NCI-H345 (cell line): ENCODE measurements around the gene RUNX3.

Experiments
- DNase-seq: peaks from one replicate; lab custom pipeline; 2025; lab: John Stamatoyannopoulos, UW

Gene RUNX3

GRCh38 chr1:24963099-24963872, 33.2 kb upstream of the RUNX3 start:
- no peak for DNase-seq

GRCh38 chr1:24961961-24962861, 32.1 kb upstream of the RUNX3 start:
- no peak for DNase-seq

DNA sequence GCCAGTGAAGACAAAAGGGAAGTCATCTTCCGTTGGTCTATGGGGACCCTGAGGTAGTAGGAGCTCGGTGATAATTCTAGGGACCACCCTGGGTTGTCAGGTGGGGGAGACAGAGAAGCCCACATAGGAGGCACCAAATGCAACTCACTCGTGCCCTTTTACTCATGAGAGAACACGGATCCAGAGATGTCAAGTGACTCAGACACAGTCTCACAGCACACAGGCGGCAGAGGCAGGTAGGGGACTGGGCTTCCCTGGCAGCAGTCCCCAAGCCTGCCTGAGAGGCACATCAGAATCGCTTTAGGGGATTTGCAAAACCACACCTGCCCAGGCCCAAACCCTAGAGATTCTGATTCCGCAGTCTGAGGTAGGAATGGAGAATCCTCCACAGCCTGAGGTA, 31.3 kb upstream of the RUNX3 start:
- no peak for DNase-seq

GRCh38 chr1:24960071-24960801, 30.2 kb upstream of the RUNX3 start:
- no peak for DNase-seq

DNA sequence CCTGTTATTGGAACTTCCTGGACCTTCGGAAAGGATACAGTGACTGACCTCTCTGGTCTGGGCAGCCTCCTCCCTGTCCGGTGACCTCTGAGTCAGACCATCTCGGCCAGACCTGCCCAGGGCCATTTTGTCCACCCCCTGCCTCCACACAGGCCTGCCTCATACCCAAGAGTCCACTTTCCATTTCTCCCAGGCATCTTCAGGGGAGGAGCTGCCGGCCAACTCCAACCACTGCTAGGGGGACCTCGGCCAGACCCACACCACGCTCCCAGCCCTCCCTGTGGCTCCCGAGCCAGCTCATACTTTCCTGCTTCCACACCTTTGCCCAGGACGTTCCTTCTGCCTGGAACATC, 29.5 kb upstream of the RUNX3 start:
- no peak for DNase-seq

- no peak for DNase-seq
Observed at GRCh38 chr1:24958766-24959622, 28.9 kb upstream of the RUNX3 start.

DNA sequence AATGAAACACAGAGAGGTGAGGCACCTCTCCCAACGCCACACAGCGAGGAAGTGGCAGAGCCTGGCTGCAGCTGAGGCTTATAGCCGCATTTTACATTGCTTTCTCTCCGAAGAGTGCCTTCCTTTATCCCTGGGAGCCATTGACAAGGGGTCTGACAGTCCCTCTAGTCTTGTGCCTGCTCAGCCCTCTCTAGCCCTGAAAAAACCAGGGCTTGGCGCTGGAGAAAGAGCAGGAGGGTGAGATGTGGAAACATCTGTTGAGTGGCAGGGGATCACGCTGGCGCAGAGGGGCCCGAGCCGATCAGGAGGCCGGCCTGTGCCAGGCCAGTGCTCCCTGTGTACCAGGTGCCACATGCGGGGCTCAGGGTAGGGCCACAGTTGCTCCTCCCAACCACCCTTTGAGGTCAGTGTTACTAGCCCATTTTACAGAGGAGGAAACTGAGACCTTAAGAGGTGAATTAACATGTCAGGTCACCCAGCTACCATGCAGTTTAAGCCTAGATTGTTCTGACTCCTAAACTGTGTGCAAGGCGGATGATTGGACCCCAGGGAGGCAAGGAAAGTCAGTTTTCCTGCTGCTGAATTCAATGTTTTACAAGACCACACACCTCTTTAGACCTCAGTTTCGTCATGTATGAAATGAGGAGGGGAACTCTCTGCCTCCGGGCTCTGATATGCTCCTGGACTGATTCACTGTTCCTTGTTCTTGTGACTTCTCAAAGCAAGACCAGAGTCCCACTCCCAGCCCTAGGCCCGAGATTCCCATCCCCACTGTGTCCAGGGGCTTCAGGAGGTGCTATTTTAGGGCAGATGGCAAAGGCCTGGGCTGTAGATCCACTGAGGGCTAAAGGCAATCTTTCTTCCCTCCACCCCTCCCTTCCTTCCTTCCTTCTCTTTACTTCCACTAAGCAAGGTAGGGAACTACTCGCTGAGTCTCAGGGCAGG, 28.0 kb upstream of the RUNX3 start:
- DNase-seq: no peak

DNA sequence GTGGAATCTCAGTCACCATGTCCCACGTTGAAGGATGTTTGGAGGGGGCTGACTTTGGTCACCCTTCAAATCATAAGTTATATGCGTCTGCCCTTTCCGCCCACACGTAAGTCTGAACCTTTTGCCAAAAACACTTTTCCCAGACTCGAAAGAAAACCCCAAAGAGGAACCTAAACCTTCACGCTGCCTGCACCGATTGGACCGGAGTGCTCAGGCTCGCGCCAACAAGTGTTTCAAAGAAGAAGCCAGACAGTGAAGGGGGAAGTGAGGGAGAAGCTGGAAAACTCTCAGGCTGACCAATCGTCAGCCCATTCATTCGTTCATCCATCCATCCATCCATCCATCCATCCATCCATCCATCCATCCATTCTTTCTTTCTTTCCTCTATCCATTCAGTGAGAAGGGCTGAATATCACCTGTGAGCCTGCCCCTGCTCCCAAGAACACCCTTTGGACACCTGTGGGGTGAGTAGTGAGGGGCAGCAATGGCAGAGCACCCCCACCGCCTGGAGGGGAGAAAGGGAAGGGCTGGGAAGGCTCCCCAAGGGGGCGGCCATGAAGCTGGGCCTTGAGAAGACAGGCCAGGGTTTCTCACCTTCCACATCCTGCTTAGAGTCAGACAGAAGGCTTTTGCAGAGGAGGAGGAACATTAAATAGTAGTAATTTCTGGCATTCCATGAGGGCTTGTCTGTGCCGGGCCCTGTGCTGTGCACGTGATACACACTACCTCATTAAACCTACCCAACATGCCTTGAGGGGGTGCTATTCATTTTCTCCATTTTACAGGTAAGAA, 27.1 kb upstream of the RUNX3 start:
- no peak for DNase-seq

DNA sequence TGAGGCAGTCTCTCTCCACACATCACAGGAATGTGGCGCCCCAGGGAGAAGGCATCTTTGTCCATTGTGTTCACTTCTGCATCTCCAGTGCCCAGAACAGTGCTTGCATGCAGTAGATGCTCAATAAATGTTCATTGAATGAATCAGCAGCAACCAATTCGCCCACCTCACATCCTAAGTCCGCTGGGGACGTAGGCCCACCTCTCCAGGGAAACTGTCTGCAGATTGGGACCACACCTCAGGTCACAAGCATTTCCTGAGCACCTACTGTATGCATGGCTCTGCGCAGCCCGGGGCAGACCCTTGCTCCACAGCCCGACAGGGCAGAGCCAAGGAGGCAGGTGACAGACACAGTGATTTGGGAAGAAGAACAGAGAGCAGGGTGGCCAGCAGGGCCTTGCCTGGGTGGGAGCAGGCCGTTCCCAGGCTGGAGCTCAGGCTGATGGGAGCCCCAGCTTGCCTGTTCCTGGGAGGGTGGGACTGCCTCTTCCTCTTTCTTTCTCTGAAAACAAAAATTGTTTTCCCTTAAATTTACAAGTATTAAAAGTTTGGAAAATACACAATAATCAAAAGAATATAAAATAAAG, 25.8 kb upstream of the RUNX3 start:
- DNase-seq: no peak

GRCh38 chr1:24955161-24955560, 25.1 kb upstream of the RUNX3 start:
- DNase-seq: no peak

DNA sequence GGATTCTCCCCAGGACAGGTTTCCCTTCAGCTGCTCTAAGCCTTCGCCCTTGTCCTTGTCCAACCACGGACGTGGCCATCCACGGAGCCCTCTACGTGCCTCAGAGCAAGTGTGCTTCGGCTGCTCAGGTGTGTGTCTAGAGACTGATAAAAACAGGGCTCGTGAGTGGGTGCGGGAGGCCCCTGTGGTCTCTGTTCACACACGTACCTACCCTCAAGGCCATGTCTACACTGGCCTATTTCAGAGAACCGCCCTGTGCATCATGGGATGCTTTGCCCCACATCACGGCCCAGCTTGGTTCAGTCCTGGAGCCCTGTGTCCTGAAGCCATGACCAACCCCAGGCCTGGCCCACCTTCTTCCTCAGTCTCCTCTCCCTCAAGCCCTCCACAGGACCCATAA, 24.6 kb upstream of the RUNX3 start:
- no peak for DNase-seq

DNA sequence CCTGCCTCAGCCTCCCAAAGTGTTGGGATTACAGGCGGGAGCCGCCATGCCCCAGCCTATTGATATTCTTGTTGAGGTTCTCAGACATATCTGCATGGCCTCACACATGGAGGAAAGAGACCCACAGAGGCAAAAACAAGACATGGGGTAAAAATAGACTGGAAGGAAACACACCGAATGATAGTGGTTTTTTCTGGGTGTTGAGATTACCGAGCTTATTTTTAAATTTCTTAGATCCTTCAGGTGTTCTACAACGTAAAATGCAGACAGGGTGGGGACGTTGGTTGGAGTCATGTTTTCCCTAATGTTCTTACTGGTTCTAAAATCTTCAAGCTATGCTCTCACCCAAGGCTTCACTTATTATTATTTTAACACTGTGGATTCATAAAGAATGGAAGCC, 23.9 kb upstream of the RUNX3 start:
- DNase-seq: no peak

GRCh38 chr1:24952413-24952841, 22.4 kb upstream of the RUNX3 start:
- no peak for DNase-seq

GRCh38 chr1:24951810-24952412, 21.8 kb upstream of the RUNX3 start:
- no peak for DNase-seq

DNA sequence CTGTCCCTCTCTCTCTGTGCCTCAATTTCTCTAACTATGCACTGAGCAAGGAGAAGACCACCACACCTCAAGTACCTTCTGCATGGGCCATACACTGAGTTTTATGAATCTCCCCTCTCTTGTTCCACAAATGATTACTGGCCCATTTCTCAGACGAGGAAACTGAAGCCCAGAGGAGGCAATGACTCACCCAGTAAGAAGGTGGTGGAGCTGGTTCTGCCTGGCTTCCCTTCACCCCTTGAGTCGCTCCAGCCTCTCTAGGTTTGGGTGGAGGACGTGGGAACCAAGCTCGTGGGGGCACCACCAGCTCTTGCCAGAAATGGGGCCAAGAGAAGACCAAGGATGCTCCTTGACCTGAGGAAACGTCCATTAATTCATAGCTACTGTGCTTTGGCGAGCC, 21.3 kb upstream of the RUNX3 start:
- no peak for DNase-seq

DNA sequence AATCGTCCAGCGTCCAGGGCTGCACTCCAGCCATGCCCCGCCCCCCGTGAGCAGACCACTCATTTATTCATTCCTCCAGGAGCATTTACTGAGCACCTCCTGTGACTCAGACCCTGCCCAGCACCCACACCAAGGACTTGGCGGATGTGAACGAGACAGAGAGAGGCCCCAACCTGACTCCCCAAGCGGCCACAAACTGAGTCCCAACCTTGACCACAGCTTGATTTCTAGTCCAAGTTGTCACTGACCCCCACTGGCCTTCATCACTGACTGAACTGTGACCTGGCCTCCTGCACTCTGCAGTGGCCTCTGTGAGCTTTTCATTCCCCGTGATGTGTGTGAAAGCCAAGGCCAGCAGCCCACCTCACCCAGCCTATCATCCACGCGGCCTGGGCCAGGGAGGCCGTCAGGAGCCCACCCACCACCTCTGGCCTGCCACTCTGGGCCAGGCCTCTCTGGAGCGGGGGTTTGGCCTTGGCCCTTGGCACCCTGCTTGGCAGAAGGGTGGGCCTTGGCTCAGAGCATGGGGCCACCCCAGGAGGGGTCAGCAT, 19.3 kb upstream of the RUNX3 start:
- no peak for DNase-seq

GRCh38 chr1:24948079-24948827, 18.2 kb upstream of the RUNX3 start:
- DNase-seq: no peak
